Liver (tissue), 9 donors: ENCODE measurements around the gene MAN2A1. TPM values are rescaled to one million over a fixed set of nuclear protein-coding genes. Genes with fewer than 3 reads are reported as not detected.

Experiments used
- DNase-seq: peaks from one replicate; pipeline ENCODE4 v3.0.0-alpha.2; 2017; ENCODE audit warnings: low spot score
- H3K27ac ChIP-seq, 2 donors: one replicate each; pipeline ENCODE4 v1.7.0; 2013; ENCODE audit warnings: inconsistent platforms in 2 of 2, low read length in 2 of 2, control low read depth in 1 of 2, low read depth in 1 of 2, mild to moderate bottlenecking in 1 of 2
- H3K27me3 ChIP-seq, 4 donors: one replicate each; pipeline versions ENCODE4 v1.6.1 to v1.7.0; 2013; ENCODE audit warnings: low read length in 3 of 4, inconsistent platforms in 1 of 4, mild to moderate bottlenecking in 1 of 4, moderate library complexity in 1 of 4; ENCODE audit not compliant: control insufficient read depth in 4 of 4, insufficient read depth in 4 of 4
- H3K36me3 ChIP-seq, 4 donors: one replicate each; pipeline versions ENCODE4 v1.6.1 to v1.7.0; 2013; ENCODE audit warnings: low read length in 3 of 4, mild to moderate bottlenecking in 3 of 4, low read depth in 1 of 4, moderate library complexity in 1 of 4; ENCODE audit not compliant: control insufficient read depth in 4 of 4, insufficient read depth in 3 of 4
- H3K4me1 ChIP-seq, 4 donors: one replicate each; pipeline versions ENCODE4 v1.6.1 to v1.7.0; 2013; ENCODE audit warnings: low read length in 3 of 4, mild to moderate bottlenecking in 3 of 4, moderate library complexity in 1 of 4; ENCODE audit not compliant: control insufficient read depth in 4 of 4, insufficient read depth in 4 of 4
- H3K4me3 ChIP-seq, 3 donors: one replicate each; pipeline versions ENCODE4 v1.6.1 to v1.7.0; 2013; ENCODE audit warnings: low read length in 3 of 3, control low read depth in 1 of 3, low read depth in 1 of 3, mild to moderate bottlenecking in 1 of 3
- H3K9ac ChIP-seq, 2 donors: one replicate each; pipeline ENCODE4 v1.7.0; 2013; ENCODE audit warnings: low read length in 2 of 2, mild to moderate bottlenecking in 2 of 2, moderate library complexity in 2 of 2, control low read depth in 1 of 2, low read depth in 1 of 2
- H3K9me3 ChIP-seq, 4 donors: one replicate each; pipeline versions ENCODE4 v1.6.1 to v1.7.0; 2013; ENCODE audit warnings: low read length in 3 of 4; ENCODE audit not compliant: control insufficient read depth in 4 of 4
- ATF3 ChIP-seq: IDR thresholded peaks from 2 replicates; pipeline ENCODE4 v1.6.1; 2016; ENCODE audit warnings: antibody characterized with exemption
- CTCF ChIP-seq: fragments of 150-350 bp; IDR thresholded peaks from 2 replicates; pipeline ENCODE4 v1.5.1; 2017; ENCODE audit warnings: improper control_type of control experiment, low read depth, low read length; ENCODE audit not compliant: missing input control
- EGR1 ChIP-seq, 2 donors: IDR thresholded peaks; 2 replicates each; pipeline ENCODE4 v1.6.1; 2016 to 2018; ENCODE audit warnings: antibody characterized with exemption in 2 of 2, low read depth in 2 of 2
- FOXA1 ChIP-seq: IDR thresholded peaks from 2 replicates; pipeline ENCODE4 v1.6.1; 2016; ENCODE audit warnings: antibody characterized with exemption
- FOXA2 ChIP-seq: IDR thresholded peaks from 2 replicates; pipeline ENCODE4 v1.6.1; 2016; ENCODE audit warnings: antibody characterized with exemption
- GABPA ChIP-seq, 2 donors: IDR thresholded peaks in 1 of 2; conservative IDR thresholded peaks in 1 of 2; 2 replicates each; pipeline ENCODE4 v1.6.1; 2016; ENCODE audit warnings: antibody characterized with exemption in 2 of 2, mild to moderate bottlenecking in 1 of 2, moderate library complexity in 1 of 2
- HNF4A ChIP-seq, 2 donors: conservative IDR thresholded peaks; 2 replicates each; pipeline ENCODE4 v1.6.1; 2016; ENCODE audit warnings: antibody characterized with exemption in 2 of 2, mild to moderate bottlenecking in 2 of 2
- HNF4G ChIP-seq: IDR thresholded peaks from 2 replicates; pipeline ENCODE4 v1.6.1; 2016; ENCODE audit warnings: antibody characterized with exemption
- MAX ChIP-seq: IDR thresholded peaks from 2 replicates; pipeline ENCODE4 v1.6.1; 2016; ENCODE audit warnings: antibody characterized with exemption
- NR2F2 ChIP-seq: IDR thresholded peaks from 2 replicates; pipeline ENCODE4 v1.6.1; 2016; ENCODE audit warnings: antibody characterized with exemption
- RXRA ChIP-seq, 2 donors: IDR thresholded peaks; 2 replicates each; pipeline ENCODE4 v1.6.1; 2017 to 2018; ENCODE audit warnings: antibody characterized with exemption in 2 of 2, mild to moderate bottlenecking in 1 of 2
- TAF1 ChIP-seq: conservative IDR thresholded peaks from 2 replicates; pipeline ENCODE4 v1.6.1; 2016; ENCODE audit warnings: antibody characterized with exemption, mild to moderate bottlenecking
- YY1 ChIP-seq: IDR thresholded peaks from 2 replicates; pipeline ENCODE4 v1.6.1; 2016; ENCODE audit warnings: antibody characterized with exemption, mild to moderate bottlenecking
- WGBS: extraction: QIAGEN DNeasy Blood & Tissue Kit; methylation state at CpG from one replicate; pipeline ENCODE4 v1.1.7; 2013; 5-methylcytosine and 5-hydroxymethylcytosine counted together
- polyA plus RNA-seq, 2 donors: library from polyadenylated mRNA; stranded (reverse) in 1 of 2; unstranded in 1 of 2; fragments of 200-250 nt in 1 of 2; fragments of >200 nt in 1 of 2; fragmentation: Nextera tagmentation in 1 of 2; extraction: Ambion mirVana in 1 of 2; gene quantifications; one replicate each; pipeline versions ENCODE4 v1.2.1 to v1.2.3, GENCODE V29; 2013 to 2015
- total RNA-seq, 2 donors: library from RNA; depleted of rRNA; stranded (reverse); fragments of >200 nt; gene quantifications; one replicate each; pipeline ENCODE4 v1.2.3, GENCODE V29; 2014
- donor health status: healthy.
- donor health status: healthy.
- donor health status: healthy.
- donor health status: healthy.
- donor health status: healthy.

MAN2A1 gene
- total and polyA plus RNA-seq, 4 donors: 21.4 to 82.8 (median 47.3) TPM

GRCh38 chr5:109767184-109767995, 77.7 kb downstream of the MAN2A1 start:
- DNase-seq: no peak
- H3K27me3 ChIP-seq: no peaks in the 10 kb centered on the region
- H3K36me3 ChIP-seq: peaks cover 0 to 31% (median 20%) of the 10 kb centered on the region in 4 donors
- 42% methylated on average over 4 of the region's 4 CpGs for WGBS
- no peak overlapping the region for H3K27ac ChIP-seq
- no peak overlapping the region for H3K9ac ChIP-seq
- H3K9me3 ChIP-seq: no peaks in the 10 kb centered on the region
- H3K4me1 ChIP-seq: peaks cover 0 to 3% (median 0%) of the 10 kb centered on the region in 4 donors
- H3K4me3 ChIP-seq: no peak overlapping the region
- TF ChIP-seq RXRA (IDR thresholded peaks at IDR 0.05) (peak in 1 of 2 donors; percentile 18), HNF4A (conservative IDR thresholded peaks at IDR 0.05) (peak in 1 of 2 donors; percentile 10), MAX (no peak), NR2F2 (no peak), FOXA1 (no peak)

GRCh38 chr5:109767997-109768396, 78.3 kb downstream of the MAN2A1 start:
- H3K36me3 ChIP-seq: peaks cover 0 to 33% (median 18%) of the 10 kb centered on the region in 4 donors
- WGBS: 96% methylated on average over 4 of the region's 4 CpGs
- H3K4me3 ChIP-seq: no peak overlapping the region
- H3K27ac ChIP-seq: no peak overlapping the region
- no peaks in the 10 kb centered on the region for H3K27me3 ChIP-seq
- TF ChIP-seq HNF4G (no peak), EGR1 (IDR thresholded peaks at IDR 0.05; ENCODE audit: low read depth in 2 of 2) (no peak), TAF1 (no peak), CTCF (no peak), RXRA (IDR thresholded peaks at IDR 0.05) (no peak), ATF3 (no peak), GABPA (IDR thresholded peaks at IDR 0.05 in 1 of 2, conservative IDR thresholded peaks at IDR 0.05 in 1 of 2) (no peak), MAX (no peak)
- H3K4me1 ChIP-seq: peaks cover 0 to 3% (median 0%) of the 10 kb centered on the region in 4 donors
- H3K9me3 ChIP-seq: no peaks in the 10 kb centered on the region
- H3K9ac ChIP-seq: no peak overlapping the region
- no peak for DNase-seq

GRCh38 chr5:109769597-109770291, 80.0 kb downstream of the MAN2A1 start:
- no peak overlapping the region for H3K27ac ChIP-seq
- no peak for DNase-seq
- H3K9me3 ChIP-seq: no peaks in the 10 kb centered on the region
- H3K36me3 ChIP-seq: peaks cover 0 to 33% (median 17%) of the 10 kb centered on the region in 4 donors
- H3K9ac ChIP-seq: no peak overlapping the region
- TF ChIP-seq HNF4G (no peak), NR2F2 (no peak), TAF1 (no peak), FOXA2 (no peak), CTCF (no peak), YY1 (no peak)
- no peaks in the 10 kb centered on the region for H3K27me3 ChIP-seq
- no peak overlapping the region for H3K4me3 ChIP-seq
- WGBS: 97% methylated on average over 7 of the region's 7 CpGs
- peaks cover 0 to 3% (median 0%) of the 10 kb centered on the region in 4 donors for H3K4me1 ChIP-seq
